Fibroblast of pulmonary artery (primary cell): ENCODE data around the gene HOMEZ.
A peak's percentile ranks its signal among the peaks of the same experiment; 100 is the strongest.
"Not testable (repeated sequence)": the region's sequence is repeated elsewhere in the genome, so short reads cannot be mapped to it uniquely, and the experiment has no call there.

ENCODE experiments used
- DNase-seq: peaks from one replicate; pipeline ENCODE4 v3.0.0-alpha.2; 2010; ENCODE audit warnings: low read depth
- H3K4me3 ChIP-seq: replicated peaks from 2 replicates; pipeline ENCODE4 v1.5.1; 2011; ENCODE audit warnings: low read depth, mild to moderate bottlenecking, control low read depth, low read length, moderate library complexity
- CTCF ChIP-seq: IDR thresholded peaks from 2 replicates; pipeline ENCODE4 v1.5.1; 2011; ENCODE audit warnings: mild to moderate bottlenecking, control low read depth, low read length, inconsistent platforms; ENCODE audit errors: missing control alignments

HOMEZ gene

GRCh38 chr14:23284654-23285529 is 1.0 kb downstream of the HOMEZ start:
- no peak for TF ChIP-seq CTCF
- DNase-seq, result peak; percentile 21
- H3K4me3 ChIP-seq, result peak overlapping the region; percentile 68

- no peak for DNase-seq
- no peak for TF ChIP-seq CTCF
- H3K4me3 ChIP-seq, result no peak overlapping the region
Observed at GRCh38 chr14:23281247-23281646, 4.7 kb downstream of the HOMEZ start.

- DNase-seq, result not testable (repeated sequence)
Observed at GRCh38 chr14:23277928-23278327, 8.0 kb downstream of the HOMEZ start.

DNA sequence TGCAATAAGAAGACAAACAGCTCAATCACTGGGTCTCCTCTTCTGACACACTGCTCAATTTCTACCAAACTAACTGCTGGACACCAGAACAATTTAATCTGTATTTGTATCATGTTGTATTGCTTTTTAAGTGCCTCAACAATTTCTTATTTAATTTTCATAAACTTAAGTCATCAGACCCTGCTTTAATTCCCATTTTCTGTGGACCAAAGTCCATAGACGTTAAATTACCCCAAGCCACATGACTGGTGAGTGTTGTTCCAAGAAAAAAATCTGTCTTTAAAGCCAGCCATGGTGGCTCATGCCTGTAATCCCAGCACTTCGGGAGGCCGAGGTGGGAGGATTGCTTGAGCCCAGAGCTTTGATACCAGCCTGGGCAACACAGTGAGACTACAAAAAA is 8.7 kb downstream of the HOMEZ start:
- TF ChIP-seq CTCF, result no peak
- no peak overlapping the region for H3K4me3 ChIP-seq
- no peak for DNase-seq

More at GRCh38 chr14:23277928-23278327, 8.0 kb downstream of the HOMEZ start:
- H3K4me3 ChIP-seq, result not testable (repeated sequence)

DNA sequence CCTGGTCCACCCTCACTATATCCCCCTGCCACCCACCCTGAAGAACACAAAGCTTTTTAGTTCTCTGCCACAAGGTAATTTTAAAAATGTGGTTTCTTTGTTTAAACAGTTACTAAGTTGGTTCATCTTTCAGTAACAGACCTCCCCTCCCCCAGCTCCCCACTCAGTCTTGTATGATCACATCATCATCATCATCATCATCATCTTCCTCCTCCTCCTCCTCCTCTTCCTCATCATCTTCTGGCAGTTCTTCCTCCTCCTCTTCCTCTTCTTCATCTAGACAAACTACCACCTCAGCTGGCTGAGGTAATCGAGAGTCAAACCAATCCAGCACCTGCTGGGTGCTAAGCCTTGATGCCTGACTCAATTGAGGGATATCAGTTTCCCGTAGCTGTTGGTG is 10.5 kb downstream of the HOMEZ start:
- DNase-seq, result no peak
- no peak overlapping the region for H3K4me3 ChIP-seq
- TF ChIP-seq CTCF, result no peak

DNA sequence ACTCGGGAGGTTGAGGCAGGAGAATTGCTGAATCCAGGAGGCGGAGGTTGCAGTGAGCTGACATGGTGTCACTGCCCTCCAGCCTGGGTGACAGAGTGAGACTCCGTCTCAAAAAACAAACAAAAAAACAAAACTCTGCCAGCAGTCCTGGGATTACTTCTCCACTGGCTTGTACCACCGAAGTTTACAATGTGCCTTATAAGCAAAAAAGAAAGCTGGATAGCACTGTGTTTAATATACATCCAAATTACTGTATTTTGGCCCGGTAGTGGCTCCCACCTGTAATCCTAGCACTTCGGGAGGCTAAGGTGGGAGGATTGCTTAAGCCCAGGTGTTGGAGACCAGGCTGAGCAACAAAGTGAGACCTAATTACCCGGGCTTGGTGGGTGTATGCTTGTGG is 16.7 kb downstream of the HOMEZ start:
- DNase-seq, result no peak
- no peak overlapping the region for H3K4me3 ChIP-seq
- no peak for TF ChIP-seq CTCF

GRCh38 chr14:23260849-23261248 is 25.1 kb downstream of the HOMEZ start:
- H3K4me3 ChIP-seq, DNase-seq: not testable (repeated sequence)

- DNase-seq, result no peak
- H3K4me3 ChIP-seq, result no peak overlapping the region
- TF ChIP-seq CTCF, result no peak
Observed at GRCh38 chr14:23259426-23259825, 26.5 kb downstream of the HOMEZ start.
